SHP77 (cell line): Measurements from ENCODE around the gene LIPK.
"Not testable (repeated sequence)": the region's sequence is repeated elsewhere in the genome, so short reads cannot be mapped to it uniquely, and the experiment has no call there.

Experiments
- DNase-seq, 2 experiments: peaks; one replicate each; lab custom pipeline; 2025; lab: John Stamatoyannopoulos, UW

LIPK gene, protein sequence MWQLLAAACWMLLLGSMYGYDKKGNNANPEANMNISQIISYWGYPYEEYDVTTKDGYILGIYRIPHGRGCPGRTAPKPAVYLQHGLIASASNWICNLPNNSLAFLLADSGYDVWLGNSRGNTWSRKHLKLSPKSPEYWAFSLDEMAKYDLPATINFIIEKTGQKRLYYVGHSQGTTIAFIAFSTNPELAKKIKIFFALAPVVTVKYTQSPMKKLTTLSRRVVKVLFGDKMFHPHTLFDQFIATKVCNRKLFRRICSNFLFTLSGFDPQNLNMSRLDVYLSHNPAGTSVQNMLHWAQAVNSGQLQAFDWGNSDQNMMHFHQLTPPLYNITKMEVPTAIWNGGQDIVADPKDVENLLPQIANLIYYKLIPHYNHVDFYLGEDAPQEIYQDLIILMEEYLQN

GRCh38 chr10:88705958-88706357, at the start of gene LIPK:
Gene LIPK (plus strand): TSS chr10:88706249. CDS start chr10:88724544, 18,295 bp downstream.
- DNase-seq = no peak

GRCh38 chr10:88657901-88658300, 48.1 kb upstream of the LIPK start:
- DNase-seq = no peak

DNA sequence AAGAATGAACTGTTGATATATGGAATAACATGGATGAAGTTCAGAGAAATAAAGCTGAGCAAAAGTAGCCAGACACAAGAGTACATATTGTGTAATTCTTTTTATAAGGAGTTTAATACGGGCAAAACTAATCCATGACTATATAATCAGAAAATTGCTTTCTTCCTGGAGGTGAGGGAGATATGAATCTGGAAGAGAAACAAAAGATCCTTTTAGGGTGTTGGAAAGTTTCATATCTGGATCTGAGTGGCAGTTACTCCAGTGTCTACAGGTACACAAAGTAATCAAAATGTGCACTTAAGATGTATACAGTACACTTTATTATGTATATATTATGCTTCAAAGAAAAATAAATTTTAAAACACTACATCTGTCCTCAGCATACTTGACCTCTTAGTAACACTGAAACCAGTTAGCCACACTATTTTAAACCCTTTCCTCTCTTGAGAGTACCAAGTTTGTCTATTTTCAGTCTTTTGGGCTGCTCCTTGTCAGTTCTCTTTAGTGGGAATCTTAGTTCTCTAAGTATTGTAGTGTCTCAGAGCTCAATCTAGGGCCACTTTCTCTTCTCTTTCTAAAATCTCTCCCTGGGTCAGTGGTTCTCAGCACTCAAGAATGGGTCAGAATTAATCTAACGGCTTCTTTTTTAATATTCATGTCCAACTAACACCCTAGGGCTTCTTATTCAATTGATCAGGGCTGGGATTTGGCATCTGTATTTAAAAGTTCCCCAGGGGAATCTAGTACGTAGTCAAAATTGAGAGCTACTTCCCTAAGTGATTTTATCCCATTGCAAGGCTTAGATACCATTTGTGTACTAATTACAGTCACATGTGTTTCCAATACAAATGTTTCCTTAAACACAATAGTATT, 46.1 kb upstream of the LIPK start:
- DNase-seq = no peak

GRCh38 chr10:88660598-88660884, 45.5 kb upstream of the LIPK start:
- no peak for DNase-seq

- DNase-seq = no peak
Measured at GRCh38 chr10:88661018-88661417, 45.0 kb upstream of the LIPK start.

DNA sequence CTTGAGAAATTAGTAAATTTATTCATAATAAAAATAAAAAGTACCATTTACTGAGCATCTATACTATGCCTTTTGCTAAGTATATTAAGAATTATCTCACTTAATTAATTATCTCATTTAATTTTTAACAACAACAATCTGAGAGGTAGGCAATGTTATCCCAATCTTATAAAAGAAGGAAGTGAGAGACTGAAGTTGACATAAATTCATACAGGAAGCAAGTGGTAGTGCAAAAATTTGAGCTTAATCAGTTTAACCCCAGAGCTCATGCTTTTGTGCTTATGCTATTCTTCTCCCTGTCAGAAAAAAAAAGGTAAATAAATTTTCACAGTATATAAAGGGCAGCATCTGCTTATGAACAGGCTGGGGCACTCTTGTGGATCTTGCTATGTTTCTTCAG, 44.5 kb upstream of the LIPK start:
- DNase-seq = no peak

DNA sequence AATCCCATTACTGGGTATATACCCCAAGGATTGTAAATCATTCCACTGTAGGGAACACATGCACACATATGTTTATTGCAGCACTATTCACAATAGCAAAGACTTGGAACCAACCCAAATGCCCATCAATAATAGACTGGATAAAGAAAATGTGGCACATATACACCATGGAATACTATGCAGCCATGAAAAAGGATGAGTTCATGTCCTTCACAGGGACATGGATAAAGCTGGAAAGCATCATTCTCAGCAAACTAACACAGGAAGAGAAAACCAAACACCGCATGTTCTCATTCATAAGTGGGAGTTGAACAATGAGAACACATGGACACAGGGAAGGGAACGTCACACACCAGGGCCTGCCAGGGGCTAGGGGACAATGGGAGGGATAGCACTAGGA, 42.9 kb upstream of the LIPK start:
- not testable (repeated sequence) for DNase-seq

DNA sequence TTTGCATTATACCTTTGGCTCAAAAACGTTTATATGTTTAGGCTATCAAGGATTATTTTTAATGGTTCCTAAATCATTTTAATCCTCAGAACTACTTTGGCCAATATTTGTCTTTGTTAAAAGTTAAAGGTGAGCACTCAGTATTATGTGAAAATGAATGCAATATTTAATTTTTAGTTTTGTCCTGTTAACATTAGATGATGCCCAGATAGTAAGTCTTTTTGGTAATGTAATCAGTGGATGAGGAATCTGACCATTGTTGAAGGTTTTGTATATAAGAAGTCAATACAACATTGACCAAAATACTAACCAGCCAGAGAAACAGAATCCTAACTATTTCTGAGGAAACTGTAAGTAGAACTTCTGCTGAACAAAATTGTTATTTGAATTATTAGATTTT, 41.9 kb upstream of the LIPK start, which contains the start of gene LIPF:
Gene LIPF (plus strand): TSS at position 301 of the 400 bp plus-strand sequence. CDS start 2,856 bp downstream, outside the sequence.
- DNase-seq = no peak

GRCh38 chr10:88668465-88668864, 37.6 kb upstream of the LIPK start:
- DNase-seq = no peak

GRCh38 chr10:88670497-88670896, 35.6 kb upstream of the LIPK start:
- no peak for DNase-seq

DNA sequence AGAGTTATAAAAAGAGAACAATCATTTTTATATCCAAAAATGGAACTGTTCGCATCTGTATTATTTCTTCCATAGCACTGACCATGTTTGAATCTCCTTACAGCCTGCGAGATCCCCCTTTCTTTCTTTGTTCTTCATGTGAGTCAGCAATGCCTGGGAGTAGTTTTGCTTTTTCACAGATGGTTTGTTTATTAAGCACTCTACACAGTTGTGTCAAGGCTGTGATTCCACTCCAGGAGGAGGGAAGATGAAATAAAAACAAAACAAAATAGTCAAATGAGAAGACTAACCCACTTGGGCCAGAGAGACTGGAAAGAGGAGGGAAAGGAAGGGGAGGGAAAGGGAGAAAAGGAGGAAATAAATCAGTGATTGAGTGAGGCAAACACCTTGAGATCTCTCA, 34.0 kb upstream of the LIPK start:
- no peak for DNase-seq

- no peak for DNase-seq
Measured at GRCh38 chr10:88676283-88677060, 29.6 kb upstream of the LIPK start.

- DNase-seq = no peak
Measured at GRCh38 chr10:88680958-88681357, 25.1 kb upstream of the LIPK start.

DNA sequence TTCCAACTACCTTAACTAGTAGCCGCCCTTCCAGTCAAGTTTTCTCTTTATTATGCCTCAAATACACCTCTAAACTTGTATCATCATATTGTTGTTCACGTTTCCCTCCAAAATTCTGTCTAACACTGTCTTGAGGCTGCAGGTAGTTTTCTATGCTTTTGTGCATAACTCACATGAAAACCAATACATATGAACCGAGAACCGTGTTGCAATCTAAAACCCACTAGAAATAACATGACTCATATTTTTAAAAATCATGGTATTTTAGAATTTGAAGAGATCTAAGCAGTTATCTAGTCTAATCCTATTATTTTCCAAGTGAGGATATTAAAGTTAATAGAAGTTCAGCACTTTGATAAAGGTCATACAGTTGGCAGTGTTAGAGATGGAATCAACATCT, 23.6 kb upstream of the LIPK start:
- DNase-seq = no peak

- DNase-seq = no peak
Measured at GRCh38 chr10:88687853-88688467, 18.1 kb upstream of the LIPK start.

- no peak for DNase-seq
Measured at GRCh38 chr10:88689366-88689765, 16.7 kb upstream of the LIPK start.

- DNase-seq = no peak
Measured at GRCh38 chr10:88693392-88694020, 12.5 kb upstream of the LIPK start.

GRCh38 chr10:88702848-88703597, 3.0 kb upstream of the LIPK start:
- DNase-seq = peak; percentile 77 to 81

- no peak for DNase-seq
Measured at GRCh38 chr10:88707429-88708155, 1.5 kb downstream of the LIPK start.

DNA sequence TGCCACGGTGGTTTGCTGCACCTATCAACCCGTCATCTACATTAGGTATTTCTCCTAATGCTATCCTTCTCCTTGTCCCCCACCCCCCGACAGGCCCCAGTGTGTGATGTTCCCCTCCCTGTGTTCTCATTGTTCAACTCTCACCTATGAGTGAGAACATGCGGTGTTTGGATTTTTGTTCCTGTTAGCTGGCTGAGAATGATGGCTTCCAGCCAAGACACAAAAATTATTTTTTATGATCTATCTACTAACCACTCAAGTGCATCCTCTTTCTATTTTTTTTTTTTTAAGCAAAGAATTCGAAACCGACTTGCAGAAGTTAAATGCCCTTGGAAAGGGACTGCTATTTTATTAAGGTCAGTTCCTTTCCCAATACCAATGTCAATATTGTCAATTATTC, 3.3 kb downstream of the LIPK start:
- DNase-seq = not testable (repeated sequence)
